ENCODE data around the gene CDS1. TPM values are rescaled to one million over a fixed set of nuclear protein-coding genes. Genes with fewer than 3 reads are reported as not detected.
"Not testable (repeated sequence)": the region's sequence is repeated elsewhere in the genome, so short reads cannot be mapped to it uniquely, and the experiment has no call there.

Gene CDS1
- total RNA-seq, 1 donor from 2014 or later = 12.9 TPM

DNA sequence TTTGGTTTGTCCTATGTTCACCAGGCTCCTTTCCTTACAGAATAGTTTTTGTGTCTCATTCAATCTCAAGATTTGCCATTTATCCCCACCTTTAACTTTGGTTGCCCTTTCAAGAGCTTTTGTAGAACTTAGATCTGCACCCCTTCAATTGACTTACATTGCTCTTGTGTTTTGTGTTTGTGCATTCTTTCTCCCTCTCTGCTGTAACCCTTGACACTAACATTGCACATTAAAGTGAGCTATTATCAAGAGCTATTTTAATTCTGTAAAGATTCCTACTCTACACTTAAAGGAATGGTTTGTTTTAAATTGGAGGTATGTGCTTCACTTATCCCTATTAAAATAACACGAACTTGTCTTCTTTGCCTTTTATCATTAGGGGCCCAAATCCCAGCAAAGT is 65.3 kb downstream of the CDS1 start:
- no peak for DNase-seq (ENCODE audit: low read depth)
- no peak for TF ChIP-seq CTCF (conservative IDR thresholded peaks at IDR 0.05; ENCODE audit: low read depth, low read length)
- H3K4me3 ChIP-seq (ENCODE audit: low read depth, low read length) = no peak overlapping the region

DNA sequence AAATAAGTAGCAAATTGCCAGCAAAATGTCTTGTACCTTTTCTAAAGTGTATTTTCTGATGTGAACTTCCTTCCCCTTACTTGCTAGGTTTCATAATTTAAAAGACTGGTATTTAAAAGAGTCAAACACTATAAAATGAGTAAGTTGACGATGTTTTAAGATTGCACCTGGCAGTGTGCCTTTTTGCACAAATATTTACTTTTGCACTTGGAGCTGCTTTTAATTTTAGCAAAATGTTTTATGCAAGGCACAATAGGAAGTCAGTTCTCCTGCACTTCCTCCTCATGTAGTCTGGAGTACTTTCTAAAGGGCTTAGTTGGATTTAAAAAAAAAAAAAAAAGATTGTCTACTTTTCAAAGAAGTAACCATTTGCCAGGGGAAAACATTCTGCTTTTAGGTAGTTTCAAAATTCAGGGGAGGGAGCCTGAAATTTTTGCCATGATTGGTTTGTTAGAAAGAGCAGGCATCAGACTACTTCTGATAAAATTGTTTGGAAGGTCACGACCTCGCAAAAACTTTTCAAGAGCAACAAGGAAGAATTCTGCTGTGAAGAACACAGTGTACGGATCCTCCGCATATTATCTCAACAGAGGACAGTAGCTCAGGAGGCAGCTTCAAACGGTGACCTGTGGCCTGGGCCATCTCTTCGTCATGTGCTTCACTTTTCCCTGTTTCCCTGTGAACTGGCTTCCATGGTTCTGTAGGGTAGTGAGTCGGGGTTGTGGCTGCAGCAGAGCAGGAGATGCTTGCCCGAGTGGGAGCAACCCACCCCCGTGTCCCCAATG is 66.1 kb downstream of the CDS1 start:
- no peak overlapping the region for H3K4me3 ChIP-seq (ENCODE audit: low read depth, low read length)
- DNase-seq (ENCODE audit: low read depth) = no peak
- no peak for TF ChIP-seq CTCF (conservative IDR thresholded peaks at IDR 0.05; ENCODE audit: low read depth, low read length)

GRCh38 chr4:84651499-84651898 is 68.6 kb downstream of the CDS1 start:
- H3K4me3 ChIP-seq (ENCODE audit: low read depth, low read length) = no peak overlapping the region
- DNase-seq (ENCODE audit: low read depth) = no peak
- TF ChIP-seq CTCF (conservative IDR thresholded peaks at IDR 0.05; ENCODE audit: low read depth, low read length) = no peak

- H3K4me3 ChIP-seq (ENCODE audit: low read depth, low read length) = no peak overlapping the region
- DNase-seq (ENCODE audit: low read depth) = no peak
- TF ChIP-seq CTCF (conservative IDR thresholded peaks at IDR 0.05; ENCODE audit: low read depth, low read length) = no peak
Observed at GRCh38 chr4:84652478-84652877, 69.6 kb downstream of the CDS1 start.

- DNase-seq (ENCODE audit: low read depth) = no peak
- no peak overlapping the region for H3K4me3 ChIP-seq (ENCODE audit: low read depth, low read length)
- no peak for TF ChIP-seq CTCF (conservative IDR thresholded peaks at IDR 0.05; ENCODE audit: low read depth, low read length)
Observed at GRCh38 chr4:84660606-84661005, 77.7 kb downstream of the CDS1 start.

GRCh38 chr4:84661191-84661939 is 78.4 kb downstream of the CDS1 start:
- DNase-seq (ENCODE audit: low read depth) = no peak
- H3K4me3 ChIP-seq (ENCODE audit: low read depth, low read length) = no peak overlapping the region
- no peak for TF ChIP-seq CTCF (conservative IDR thresholded peaks at IDR 0.05; ENCODE audit: low read depth, low read length)

DNA sequence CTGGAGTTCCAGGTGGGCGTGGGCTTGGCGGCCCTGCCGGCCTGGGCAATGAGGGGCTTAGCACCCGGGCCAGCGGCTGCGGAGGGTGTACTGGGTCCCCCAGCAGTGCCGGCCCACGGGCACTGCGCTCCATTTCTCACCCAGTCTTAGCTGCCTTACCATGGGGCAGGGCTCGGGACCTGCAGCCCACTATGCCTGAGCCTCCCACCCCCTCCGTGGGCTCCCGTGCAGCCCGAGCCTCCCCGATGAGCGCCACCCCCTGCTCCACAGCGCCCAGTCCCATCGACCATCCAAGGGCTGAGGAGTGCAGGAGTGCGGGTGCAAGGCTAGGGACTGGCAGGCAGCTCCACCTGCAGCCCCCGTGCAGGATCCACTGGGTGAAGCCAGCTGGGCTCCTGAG is 81.8 kb downstream of the CDS1 start:
- H3K4me3 ChIP-seq (ENCODE audit: low read depth, low read length); DNase-seq (ENCODE audit: low read depth): not testable (repeated sequence)
